Urinary bladder (tissue), 4 donors: ENCODE results near the gene VSIG1. TPM values are rescaled to one million over a fixed set of nuclear protein-coding genes. Genes with fewer than 3 reads are reported as not detected.

Experiments
- DNase-seq: peaks from one replicate; pipeline ENCODE4 v3.0.0-alpha.2; 2015; ENCODE audit errors: extremely low spot score
- H3K27ac ChIP-seq: one replicate; pipeline ENCODE4 v1.5.1; 2013; ENCODE audit warnings: low read depth, mild to moderate bottlenecking, moderate library complexity
- H3K36me3 ChIP-seq: one replicate; pipeline ENCODE4 v1.6.1; 2013; ENCODE audit warnings: mild to moderate bottlenecking, moderate library complexity; ENCODE audit not compliant: insufficient read depth
- H3K4me1 ChIP-seq: one replicate; pipeline ENCODE4 v1.6.1; 2013; ENCODE audit warnings: mild to moderate bottlenecking, moderate library complexity; ENCODE audit not compliant: insufficient read depth
- H3K4me3 ChIP-seq: one replicate; pipeline ENCODE4 v1.5.1; 2013; ENCODE audit warnings: low read depth, low read length
- WGBS: extraction: QIAGEN DNeasy Blood & Tissue Kit; methylation state at CpG from one replicate; pipeline ENCODE4 v1.1.7; 2013; 5-methylcytosine and 5-hydroxymethylcytosine counted together
- polyA plus RNA-seq: library from polyadenylated mRNA; stranded (reverse); fragments of 200-250 nt; gene quantifications from one replicate; pipeline ENCODE4 v1.2.3, GENCODE V29; 2013
- total RNA-seq: library from RNA; depleted of rRNA; stranded (reverse); fragments of >200 nt; gene quantifications from one replicate; pipeline ENCODE4 v1.2.3, GENCODE V29; 2014
- donor health status: healthy with polysubstance abuse.
- donor health status: healthy.

The VSIG1 gene
- total and polyA plus RNA-seq, 2 donors: 0.29 to 0.37 TPM

- WGBS: 92% methylated on average over 6 of the region's 6 CpGs
- Histone ChIP-seq H3K27ac (no peak overlapping the region), H3K36me3 (no peaks in the 10 kb centered on the region), H3K4me3 (no peak overlapping the region), H3K4me1 (no peaks in the 10 kb centered on the region)
- DNase-seq: no peak
Observed at GRCh38 chrX:108087792-108088191, 42.9 kb downstream of the VSIG1 start.

GRCh38 chrX:108088511-108088910, 43.6 kb downstream of the VSIG1 start:
- Histone ChIP-seq H3K27ac (no peak overlapping the region), H3K36me3 (no peaks in the 10 kb centered on the region), H3K4me1 (no peaks in the 10 kb centered on the region), H3K4me3 (no peak overlapping the region)
- no peak for DNase-seq
- 39% methylated on average over 1 of the region's 1 CpG for WGBS

DNA sequence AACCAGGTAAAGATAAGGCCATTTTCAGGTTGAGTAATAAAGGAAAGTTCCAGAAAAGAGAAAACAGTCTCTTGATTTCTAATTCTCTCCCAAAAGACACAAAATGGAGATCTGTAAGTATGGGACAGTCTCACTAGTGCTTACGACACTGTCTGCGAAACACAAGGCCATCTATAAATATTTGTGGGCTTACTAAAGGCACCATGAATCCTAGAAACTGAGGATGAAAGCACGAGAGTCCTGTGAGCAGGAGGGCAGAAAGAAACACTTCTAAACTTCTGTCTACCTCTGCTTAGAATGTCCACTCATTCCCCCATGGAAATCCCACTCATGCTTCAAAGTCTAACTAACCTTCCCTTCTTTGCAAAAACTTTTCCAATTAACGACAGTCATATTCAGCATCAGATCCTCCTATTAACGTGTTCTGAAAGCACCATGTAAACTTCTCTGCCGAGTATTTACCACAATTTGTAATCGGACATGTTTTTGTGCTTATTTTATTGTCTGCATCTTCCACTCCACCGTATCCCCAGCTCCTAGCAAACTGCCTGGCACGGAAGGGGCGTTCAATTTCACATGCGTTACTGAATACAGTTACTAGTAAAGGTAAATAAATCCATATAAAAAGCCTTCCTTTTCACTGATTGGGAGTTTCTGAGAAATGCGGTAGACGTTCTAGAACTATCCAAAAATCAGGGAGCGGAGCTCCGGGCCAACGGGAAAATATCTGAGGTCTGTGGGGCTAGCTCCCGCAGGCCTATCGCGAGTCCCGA, 45.8 kb downstream of the VSIG1 start:
- Histone ChIP-seq H3K36me3 (no peaks in the 10 kb centered on the region), H3K4me1 (no peaks in the 10 kb centered on the region), H3K27ac (peak overlapping the region; percentile 83), H3K4me3 (peak overlapping the region; percentile 67)
- no peak for DNase-seq
- under 1% methylated on average over 20 of the region's 20 CpGs for WGBS

- Histone ChIP-seq H3K27ac (peak within 1 kb of the TSS; percentile 83), H3K36me3 (no peaks in the 10 kb centered on the region), H3K4me1 (no peaks in the 10 kb centered on the region), H3K4me3 (peak within 1 kb of the TSS; percentile 67)
- DNase-seq: peak; percentile 90
- under 1% methylated on average over 47 of the region's 47 CpGs for WGBS
Observed at GRCh38 chrX:108091264-108091877, 46.5 kb downstream of the VSIG1 start, which contains the start of the genes ATG4A and PSMD10. Gene ATG4A, plus strand, starts transcription at chrX:108091778. Its CDS starts 49 bp downstream, at chrX:108091827. Gene PSMD10, minus strand, starts transcription at chrX:108091542. Its CDS starts 22 bp downstream, at chrX:108091520.

- no peaks in the 10 kb centered on the region for H3K4me1 ChIP-seq
- H3K36me3 ChIP-seq: no peaks in the 10 kb centered on the region
- peak overlapping the region; percentile 45 for H3K4me3 ChIP-seq
- DNase-seq: no peak
- no peak overlapping the region for H3K27ac ChIP-seq
- WGBS: 1% methylated on average over 15 of the region's 15 CpGs
Observed at GRCh38 chrX:108091878-108092291, 47.0 kb downstream of the VSIG1 start.

DNA sequence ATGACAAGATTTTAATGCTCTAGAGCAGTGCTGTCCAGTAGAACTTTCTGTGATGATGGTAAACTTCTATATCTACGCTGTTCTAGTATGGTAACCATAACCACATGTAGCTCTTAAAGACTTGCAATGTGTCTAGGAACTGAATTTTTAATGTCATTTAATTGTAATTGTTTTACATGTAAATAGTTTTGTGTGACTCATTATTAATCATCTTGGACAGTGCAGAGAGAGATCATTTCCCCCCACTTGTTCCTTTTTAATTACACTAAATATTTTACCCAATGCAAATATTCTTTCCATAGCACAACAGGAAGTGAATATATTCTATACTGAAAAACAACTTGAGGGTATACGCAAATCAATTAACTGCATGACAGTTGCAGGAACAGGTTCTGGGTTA, 52.5 kb downstream of the VSIG1 start:
- 98% methylated on average over 2 of the region's 2 CpGs for WGBS
- no peak for DNase-seq
- H3K27ac ChIP-seq: no peak overlapping the region
- H3K4me1 ChIP-seq: no peaks in the 10 kb centered on the region
- H3K36me3 ChIP-seq: no peaks in the 10 kb centered on the region
- H3K4me3 ChIP-seq: no peak overlapping the region

DNA sequence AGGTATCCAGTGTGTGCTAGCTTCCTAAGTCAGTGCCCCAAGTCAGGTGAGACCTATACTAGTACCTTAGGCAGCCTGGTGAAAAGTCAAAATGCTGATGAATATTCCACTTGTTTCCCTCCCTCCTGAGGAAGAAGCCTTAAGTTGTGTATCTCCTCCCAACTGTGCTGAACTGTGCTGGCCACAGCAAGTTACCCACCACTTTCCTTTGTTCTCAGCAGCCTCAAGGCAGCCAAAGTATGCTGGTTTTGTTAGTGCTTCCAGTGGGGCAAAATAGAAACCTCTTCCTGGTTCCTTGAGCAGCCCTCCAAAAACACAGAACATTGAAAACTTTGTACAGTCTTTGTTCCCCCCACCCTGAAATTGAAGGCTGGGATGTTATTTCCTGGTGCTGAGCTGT, 60.6 kb downstream of the VSIG1 start:
- H3K27ac ChIP-seq: no peak overlapping the region
- H3K4me1 ChIP-seq: no peaks in the 10 kb centered on the region
- no peak for DNase-seq
- H3K36me3 ChIP-seq: no peaks in the 10 kb centered on the region
- no peak overlapping the region for H3K4me3 ChIP-seq

GRCh38 chrX:108114541-108114940, 69.7 kb downstream of the VSIG1 start:
- Histone ChIP-seq H3K4me3 (no peak overlapping the region), H3K36me3 (no peaks in the 10 kb centered on the region), H3K4me1 (no peaks in the 10 kb centered on the region), H3K27ac (no peak overlapping the region)
- DNase-seq: no peak

- Histone ChIP-seq H3K36me3 (no peaks in the 10 kb centered on the region), H3K4me3 (no peak overlapping the region), H3K27ac (no peak overlapping the region), H3K4me1 (no peaks in the 10 kb centered on the region)
- peak; percentile 0 for DNase-seq
- 26% methylated on average over 3 of the region's 3 CpGs for WGBS
Observed at GRCh38 chrX:108117988-108118387, 73.1 kb downstream of the VSIG1 start.

DNA sequence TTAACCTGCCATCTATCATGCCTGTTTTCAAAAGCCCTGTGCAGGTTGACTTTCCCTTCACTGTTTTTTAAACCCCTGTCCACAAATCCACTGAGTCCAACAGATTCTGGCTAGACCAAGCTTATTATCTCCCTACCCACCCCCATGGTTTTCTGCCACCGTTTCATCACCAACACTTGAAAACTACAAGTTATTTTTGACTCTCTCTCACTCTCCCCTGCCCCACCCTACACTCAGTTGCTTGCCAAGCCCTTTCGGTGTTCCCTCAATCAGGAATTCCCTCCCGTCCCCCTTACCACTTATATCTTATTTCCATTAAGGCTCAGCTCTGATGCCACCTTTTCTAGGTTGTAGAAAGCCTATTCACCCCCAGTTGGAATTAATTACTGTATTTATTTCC, 76.4 kb downstream of the VSIG1 start:
- DNase-seq: no peak
- no peak overlapping the region for H3K4me3 ChIP-seq
- WGBS: 48% methylated on average over 3 of the region's 3 CpGs
- no peaks in the 10 kb centered on the region for H3K36me3 ChIP-seq
- no peak overlapping the region for H3K27ac ChIP-seq
- H3K4me1 ChIP-seq: no peaks in the 10 kb centered on the region

DNA sequence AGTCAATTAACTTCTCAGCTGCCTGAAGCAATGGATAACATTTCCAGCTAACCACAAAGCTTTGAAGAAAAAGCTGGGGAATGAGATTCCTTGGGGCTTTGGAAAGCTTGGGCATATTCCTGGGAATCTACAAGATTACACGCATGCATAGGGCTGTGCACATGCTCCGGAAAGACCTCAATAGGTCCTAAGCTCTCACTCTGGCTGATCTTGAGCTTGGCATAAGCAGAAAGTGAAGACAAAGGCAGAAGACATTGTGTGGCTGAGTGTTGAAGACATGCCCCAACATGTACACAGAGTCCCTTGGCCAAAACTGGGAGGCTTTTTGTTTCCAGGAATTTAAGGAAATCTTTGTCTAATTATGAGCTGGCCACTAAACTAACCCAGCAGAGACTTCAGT, 77.9 kb downstream of the VSIG1 start:
- no peak overlapping the region for H3K27ac ChIP-seq
- no peaks in the 10 kb centered on the region for H3K4me1 ChIP-seq
- 84% methylated on average over 2 of the region's 2 CpGs for WGBS
- no peak overlapping the region for H3K4me3 ChIP-seq
- H3K36me3 ChIP-seq: no peaks in the 10 kb centered on the region
- DNase-seq: no peak

- 95% methylated on average over 3 of the region's 3 CpGs for WGBS
Observed at GRCh38 chrX:108123591-108124366, 78.9 kb downstream of the VSIG1 start.

GRCh38 chrX:108126661-108127060, 81.8 kb downstream of the VSIG1 start:
- H3K36me3 ChIP-seq: no peaks in the 10 kb centered on the region
- WGBS: 90% methylated on average over 2 of the region's 2 CpGs

More at GRCh38 chrX:108123591-108124366, 78.9 kb downstream of the VSIG1 start:
- Histone ChIP-seq H3K4me3 (no peak overlapping the region), H3K4me1 (no peaks in the 10 kb centered on the region), H3K27ac (no peak overlapping the region), H3K36me3 (no peaks in the 10 kb centered on the region)
- no peak for DNase-seq

DNA sequence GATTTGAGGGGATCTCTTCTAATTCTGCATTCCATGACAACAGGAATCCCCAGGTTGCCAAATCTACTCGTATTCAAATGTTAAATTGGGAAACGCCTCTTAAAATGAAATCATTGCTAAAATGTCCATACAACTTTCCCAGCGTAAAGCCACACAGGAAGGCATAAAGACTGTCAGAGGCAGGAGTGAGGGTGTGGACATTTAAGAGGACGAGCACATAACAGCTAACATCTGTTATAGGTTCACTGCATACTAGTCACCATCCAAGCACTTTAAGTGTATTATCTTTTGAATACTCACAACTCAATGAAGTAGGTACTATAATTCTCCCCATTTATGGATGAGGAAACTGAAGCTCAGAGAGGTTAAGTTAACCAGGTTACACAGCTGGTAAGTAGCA, 82.3 kb downstream of the VSIG1 start:
- Histone ChIP-seq H3K4me1 (no peaks in the 10 kb centered on the region), H3K4me3 (no peak overlapping the region), H3K27ac (no peak overlapping the region), H3K36me3 (no peaks in the 10 kb centered on the region)
- WGBS: 82% methylated on average over 4 of the region's 4 CpGs
- no peak for DNase-seq

More at GRCh38 chrX:108126661-108127060, 81.8 kb downstream of the VSIG1 start:
- no peak for DNase-seq
- no peak overlapping the region for H3K4me3 ChIP-seq
- H3K4me1 ChIP-seq: no peaks in the 10 kb centered on the region
- H3K27ac ChIP-seq: no peak overlapping the region
